Endothelial cell of umbilical vein (primary cell): ENCODE measurements around the gene GCNA. TPM values are rescaled to one million over a fixed set of nuclear protein-coding genes. Genes with fewer than 3 reads are reported as not detected.

Experiments
- BruUV-seq: library from RNA; stranded (reverse); fragments of 400-500 nt; replicated peaks from 2 replicates; lab custom pipeline; 2021; lab: Mats Ljungman, UMichigan
- CTCF ChIA-PET: fragments of 300-600, 350-600 bp; sonication (Branson Sonifier 250); formaldehyde crosslinking; loops from one replicate; lab custom pipeline; 2021; ENCODE audit warnings: antibody characterized with exemption, inconsistent platforms; lab: Charles Lee
- POLR2A ChIA-PET: fragments of 300-600, 350-600 bp; sonication (Branson Sonifier 250); formaldehyde crosslinking; loops from one replicate; lab custom pipeline; 2021; ENCODE audit warnings: antibody characterized with exemption, inconsistent platforms; lab: Charles Lee
- DNase-seq: peaks from one replicate; pipeline ENCODE4 v3.0.0-alpha.2; 2011; ENCODE audit warnings: low read depth, low spot score
- FAIRE-seq: peaks from 2 replicates; lab custom pipeline; 2011; peaks lifted over from hg19 to GRCh38; lab: Jason Lieb, UNC
- H2AFZ ChIP-seq: 2 replicates; pipeline ENCODE4 v1.6.0; 2012; ENCODE audit warnings: low read depth, low read length, control low read depth, inconsistent platforms
- H3K27ac ChIP-seq: 2 replicates; pipeline ENCODE4 v1.5.1; 2011; ENCODE audit warnings: low read depth, mild to moderate bottlenecking, control low read depth, low read length, moderate library complexity; ENCODE audit not compliant: insufficient read depth
- H3K27me3 ChIP-seq, 2 experiments: 2 replicates each; pipeline versions ENCODE4 v1.6.0 to v1.6.1; 2011; ENCODE audit warnings: low read length in 2 of 2, mixed read lengths in 1 of 2; ENCODE audit not compliant: control insufficient read depth in 2 of 2, insufficient read depth in 2 of 2
- H3K36me3 ChIP-seq, 2 experiments: 2 replicates in 1 of 2; 3 replicates in 1 of 2; pipeline ENCODE4 v1.5.1; 2011; ENCODE audit warnings: low read length in 2 of 2, mild to moderate bottlenecking in 1 of 2, moderate library complexity in 1 of 2; ENCODE audit not compliant: control insufficient read depth in 2 of 2, insufficient read depth in 2 of 2; ENCODE audit errors: extremely low read depth in 1 of 2
- H3K4me1 ChIP-seq: 3 replicates; pipeline ENCODE4 v1.5.1; 2011; ENCODE audit warnings: mild to moderate bottlenecking, low read length; ENCODE audit not compliant: control insufficient read depth, insufficient read depth; ENCODE audit errors: extremely low read depth
- H3K4me2 ChIP-seq: 2 replicates; pipeline ENCODE4 v1.6.1; 2011; ENCODE audit warnings: low read length, control low read depth, mixed read lengths; ENCODE audit not compliant: insufficient read depth
- H3K4me3 ChIP-seq, 3 experiments: fragments of 200-600 bp in 1 of 3; sonication (generic), shearing (Covaris generic) in 1 of 3; replicated peaks in 1 of 3; 2 replicates each; pipeline ENCODE4 v1.5.1; 2011 to 2016; ENCODE audit warnings: control low read depth in 3 of 3, low read length in 3 of 3, mild to moderate bottlenecking in 2 of 3, inconsistent platforms in 1 of 3, low read depth in 1 of 3, moderate library complexity in 1 of 3; ENCODE audit not compliant: insufficient read depth in 1 of 3
- H3K79me2 ChIP-seq: 2 replicates; pipeline ENCODE4 v1.6.0; 2012; ENCODE audit warnings: low read length, inconsistent platforms; ENCODE audit not compliant: control insufficient read depth, insufficient read depth
- H3K9ac ChIP-seq: replicated peaks from 2 replicates; pipeline ENCODE3; 2011; ENCODE audit warnings: low read length, control low read depth; ENCODE audit not compliant: insufficient read depth; ENCODE audit errors: extremely low read depth
- H3K9me1 ChIP-seq: replicated peaks from 3 replicates; pipeline ENCODE4 v1.6.0; 2011; ENCODE audit warnings: mild to moderate bottlenecking, low read length; ENCODE audit not compliant: control insufficient read depth, insufficient read depth; ENCODE audit errors: extremely low read depth
- H3K9me3 ChIP-seq: replicated peaks from 2 replicates; pipeline ENCODE4 v1.5.1; 2012; ENCODE audit warnings: low read length, inconsistent platforms; ENCODE audit not compliant: control insufficient read depth, insufficient read depth
- H4K20me1 ChIP-seq: replicated peaks from 2 replicates; pipeline ENCODE3; 2011; ENCODE audit warnings: mild to moderate bottlenecking, low read length; ENCODE audit not compliant: control insufficient read depth, insufficient read depth; ENCODE audit errors: extremely low read depth
- CTCF ChIP-seq, 2 donors: IDR thresholded peaks; 1 replicate in 1 of 2; 2 replicates in 1 of 2; pipeline ENCODE4 v1.5.1; 2011; ENCODE audit warnings: low read length in 2 of 2, mild to moderate bottlenecking in 2 of 2, moderate library complexity in 2 of 2, control low read depth in 1 of 2, inconsistent platforms in 1 of 2, low read depth in 1 of 2; ENCODE audit not compliant: insufficient read depth in 1 of 2; ENCODE audit errors: extremely low read depth in 1 of 2
- EZH2 ChIP-seq: IDR thresholded peaks from 2 replicates; pipeline ENCODE4 v1.6.1; 2012; ENCODE audit warnings: borderline replicate concordance, low read depth, mild to moderate bottlenecking, moderate library complexity, low read length, inconsistent platforms; ENCODE audit not compliant: severe bottlenecking
- FOS ChIP-seq: IDR thresholded peaks from 2 replicates; pipeline ENCODE4 v1.6.1; 2011; ENCODE audit warnings: mild to moderate bottlenecking, low read length, moderate library complexity, borderline replicate concordance; ENCODE audit not compliant: insufficient read depth
- GATA2 ChIP-seq: IDR thresholded peaks from 2 replicates; pipeline ENCODE4 v1.7.0; 2011; ENCODE audit warnings: low read depth, mild to moderate bottlenecking, moderate library complexity, mixed read lengths, low read length; ENCODE audit not compliant: insufficient read length, insufficient read depth
- JUN ChIP-seq: IDR thresholded peaks from 2 replicates; pipeline ENCODE4 v1.6.1; 2011; ENCODE audit warnings: borderline replicate concordance, low read depth; ENCODE audit not compliant: insufficient read length, insufficient read depth
- MAX ChIP-seq: IDR thresholded peaks from 2 replicates; pipeline ENCODE4 v1.6.1; 2011; ENCODE audit not compliant: insufficient read depth, insufficient read length
- MYC ChIP-seq: IDR thresholded peaks from one replicate; pipeline ENCODE4 v1.6.1; 2011; ENCODE audit warnings: mild to moderate bottlenecking, low read depth, low read length
- POLR2A ChIP-seq: IDR thresholded peaks from 2 replicates; pipeline ENCODE4 v1.6.1; 2012; ENCODE audit warnings: low read depth, mild to moderate bottlenecking, control low read depth, low read length
- POLR2AphosphoS5 ChIP-seq: IDR thresholded peaks from 2 replicates; pipeline ENCODE4 v1.6.1; 2012; ENCODE audit warnings: low read depth, mild to moderate bottlenecking, control low read depth, low read length, moderate library complexity; ENCODE audit not compliant: insufficient read depth
- dilution Hi-C: fragments of 300-500 bp; cut with MboI; formaldehyde crosslinking; loops from one replicate; pipeline ENCODE4 v1.15.0; 2019; ENCODE audit warnings: low sequenced_read_pairs; ENCODE audit not compliant: extremely low pct_ligation_motif_present
- intact Hi-C: fragments of 100-400 bp; cut with micrococcal nuclease; formaldehyde crosslinking; loops from one replicate; pipeline ENCODE4 v1.10.0; 2022
- polyA plus RNA-seq, 4 experiments: library from polyadenylated mRNA; depleted of rRNA in 3 of 4; stranded (reverse) in 3 of 4; unstranded in 1 of 4; fragments of >200 nt; gene quantifications; 2 replicates each; pipeline versions ENCODE4 v1.2.1 to v1.2.3, GENCODE V29; 2011 to 2012; ENCODE audit warnings: missing spikeins in 1 of 4
- total RNA-seq: library from RNA; stranded (reverse); gene quantifications from 2 replicates; pipeline ENCODE4 v1.2.3, GENCODE V29; 2021

The GCNA gene
- total and polyA plus RNA-seq, 2 donors (not counting 3 experiments of a cell fraction or from before 2014, with no cell fraction given): 1.0 to 4.0 TPM

- Histone ChIP-seq H3K79me2 (peaks cover 70% of the 10 kb centered on the region), H3K27ac (no peak overlapping the region), H3K36me3 (peaks cover 10% of the 10 kb centered on the region in 2 experiments), H3K9me1 (peaks cover 2% of the 10 kb centered on the region), H3K9me3 (no peaks in the 10 kb centered on the region), H3K9ac (no peak overlapping the region), H3K4me3 (no peak overlapping the region), H3K4me2 (no peak overlapping the region), H4K20me1 (no peaks in the 10 kb centered on the region), H3K4me1 (peaks cover 17% of the 10 kb centered on the region), H2AFZ (no peak overlapping the region), H3K27me3 (no peaks in the 10 kb centered on the region)
- no peak for TF ChIP-seq MYC
- no peak for TF ChIP-seq JUN
- TF ChIP-seq POLR2A: no peak
- no peak for TF ChIP-seq MAX
- no peak for TF ChIP-seq POLR2AphosphoS5
- no peak for TF ChIP-seq GATA2
- no peak for TF ChIP-seq FOS
- TF ChIP-seq CTCF (IDR thresholded peaks at IDR 0.05; ENCODE audit: extremely low read depth in 1 of 2, insufficient read depth in 1 of 2, low read depth in 1 of 2, low read length in 2 of 2): no peak
- TF ChIP-seq EZH2: no peak
- POLR2A ChIA-PET: no interaction called here
- dilution Hi-C loops (no loop called here), intact Hi-C loops (no loop called here)
- CTCF ChIA-PET: no interaction called here
- FAIRE-seq: no peak
- BruUV-seq: no TSS peak
- DNase-seq: no peak
Observed at GRCh38 chrX:71546879-71547278, 31.4 kb upstream of the GCNA start.
